A673 (cell line): ENCODE data around the gene OR10D3. TPM values are rescaled to one million over a fixed set of nuclear protein-coding genes. Genes with fewer than 3 reads are reported as not detected.

Source experiments
- Bru-seq: library from RNA; stranded (reverse); fragments of 400-500 nt; gene quantifications from one replicate; lab custom pipeline; 2021; lab: Mats Ljungman, UMichigan
- BruChase-seq, 2 experiments: library from RNA; stranded (reverse); fragments of 400-500 nt; gene quantifications; one replicate each; lab custom pipeline; 2021; lab: Mats Ljungman, UMichigan
- BruUV-seq: library from RNA; stranded (reverse); fragments of 400-500 nt; replicated peaks from 2 replicates; lab custom pipeline; 2021; lab: Mats Ljungman, UMichigan
- CTCF ChIA-PET: fragments of 300-600 bp; sonication (Branson Sonifier 250); formaldehyde crosslinking; loops from one replicate; lab custom pipeline; 2022; ENCODE audit warnings: antibody characterized with exemption; lab: Charles Lee
- POLR2A ChIA-PET: fragments of 300-600 bp; sonication (Branson Sonifier 250); formaldehyde crosslinking; loops from one replicate; lab custom pipeline; 2022; ENCODE audit warnings: antibody characterized with exemption; ENCODE audit not compliant: low non-redundant PET; lab: Charles Lee
- DNase-seq: peaks from one replicate; pipeline ENCODE4 v3.0.0-alpha.2; 2015; ENCODE audit warnings: low spot score
- H3K27ac ChIP-seq: fragments of 200-600 bp; sonication (generic); 2 replicates; pipeline ENCODE4 v1.5.1; 2016; ENCODE audit warnings: mixed run types, low read depth, mild to moderate bottlenecking, mixed read lengths, antibody characterized with exemption, low read length; ENCODE audit not compliant: poor library complexity, severe bottlenecking
- H3K27me3 ChIP-seq: fragments of 200-600 bp; sonication (generic); replicated peaks from 2 replicates; pipeline ENCODE4 v1.6.1; 2017; ENCODE audit warnings: mixed run types, low read depth, mild to moderate bottlenecking, mixed read lengths, antibody characterized with exemption, low read length; ENCODE audit not compliant: insufficient read depth, poor library complexity
- H3K36me3 ChIP-seq: fragments of 200-600 bp; sonication (generic); 2 replicates; pipeline ENCODE4 v1.6.1; 2016; ENCODE audit warnings: mixed run types, mild to moderate bottlenecking, mixed read lengths, antibody characterized with exemption, low read length; ENCODE audit not compliant: insufficient read depth, poor library complexity, severe bottlenecking
- H3K4me1 ChIP-seq: fragments of 200-600 bp; sonication (generic); 2 replicates; pipeline ENCODE4 v1.6.1; 2017; ENCODE audit warnings: mixed run types, mild to moderate bottlenecking, mixed read lengths, antibody characterized with exemption, low read length; ENCODE audit not compliant: insufficient read depth, poor library complexity, severe bottlenecking
- H3K4me3 ChIP-seq: fragments of 200-600 bp; sonication (generic); 2 replicates; pipeline ENCODE4 v1.5.1; 2016; ENCODE audit warnings: low read depth, mixed run types, mild to moderate bottlenecking, mixed read lengths, low read length; ENCODE audit not compliant: poor library complexity, severe bottlenecking
- H3K9me3 ChIP-seq: fragments of 200-600 bp; sonication (generic); 2 replicates; pipeline ENCODE4 v1.6.1; 2016; ENCODE audit warnings: mixed run types, low read depth, mild to moderate bottlenecking, mixed read lengths, antibody characterized with exemption, low read length; ENCODE audit not compliant: poor library complexity, severe bottlenecking
- CTCF ChIP-seq: fragments of 300-800, 200-600 bp; sonication (generic); conservative IDR thresholded peaks from 2 replicates; pipeline ENCODE4 v1.5.1; 2017; ENCODE audit warnings: low read depth, mild to moderate bottlenecking, antibody characterized with exemption, low read length, moderate library complexity, mixed read lengths
- EZH2 ChIP-seq: fragments of 200-600 bp; sonication (generic); IDR thresholded peaks from 2 replicates; pipeline ENCODE4 v1.6.1; 2017; ENCODE audit warnings: borderline replicate concordance, low read depth, mild to moderate bottlenecking, mixed read lengths, antibody characterized with exemption, low read length; ENCODE audit not compliant: poor library complexity, severe bottlenecking
- intact Hi-C: fragments of 100-400 bp; cut with micrococcal nuclease; formaldehyde crosslinking; loops from one replicate; pipeline ENCODE4 v1.10.0; 2022; ENCODE audit not compliant: unreplicated experiment
- long read RNA-seq: library from polyadenylated mRNA; stranded (forward); transcript quantifications from one replicate; pipeline ENCODE4 v2.0.0, GENCODE V29; 2022
- total RNA-seq: library from RNA; stranded (reverse); gene quantifications from 2 replicates; pipeline ENCODE4 v1.2.3, GENCODE V29; 2021

OR10D3 gene
- not detected in 2 replicates for total RNA-seq
- not detected for Bru-seq, nascent RNA
- BruChase-seq, experiment 1, labeled RNA remaining after a 2-hour chase: not detected
- BruChase-seq, experiment 2, labeled RNA remaining after a 6-hour chase: not detected
- long read RNA-seq: 0 reads

- CTCF ChIA-PET: no interaction called here
- H3K4me3 ChIP-seq: no peak within 1 kb of the TSS
- H3K27ac ChIP-seq: no peak within 1 kb of the TSS
- no peaks in the 10 kb centered on the region for H3K4me1 ChIP-seq
- H3K27me3 ChIP-seq: no peaks in the 10 kb centered on the region
- no TSS peak for BruUV-seq
- DNase-seq: no peak
- POLR2A ChIA-PET: no interaction called here
- TF ChIP-seq CTCF (no peak), EZH2 (no peak)
- no peaks in the 10 kb centered on the region for H3K36me3 ChIP-seq
- no peaks in the 10 kb centered on the region for H3K9me3 ChIP-seq
- intact Hi-C loops: no loop called here
Measured at GRCh38 chr11:124183068-124183467, at the start of gene OR10D3. Gene OR10D3 (plus strand): TSS chr11:124183345. CDS start chr11:124185270, 1,925 bp downstream.

- Histone ChIP-seq H3K27me3 (no peaks in the 10 kb centered on the region), H3K4me3 (no peak overlapping the region), H3K36me3 (no peaks in the 10 kb centered on the region), H3K4me1 (no peaks in the 10 kb centered on the region), H3K27ac (no peak overlapping the region), H3K9me3 (peaks cover 6% of the 10 kb centered on the region)
- intact Hi-C loops: no loop called here
- DNase-seq: no peak
- no TSS peak for BruUV-seq
- POLR2A ChIA-PET: no interaction called here
- CTCF ChIA-PET: no interaction called here
- TF ChIP-seq CTCF: no peak
- no peak for TF ChIP-seq EZH2
Measured at GRCh38 chr11:124143034-124143433, 40.1 kb upstream of the OR10D3 start.

- H3K36me3 ChIP-seq: no peaks in the 10 kb centered on the region
- TF ChIP-seq CTCF (no peak), EZH2 (no peak)
- H3K9me3 ChIP-seq: no peaks in the 10 kb centered on the region
- CTCF ChIA-PET: no interaction called here
- H3K4me1 ChIP-seq: no peaks in the 10 kb centered on the region
- no peak for DNase-seq
- H3K27me3 ChIP-seq: no peaks in the 10 kb centered on the region
- H3K27ac ChIP-seq: no peak overlapping the region
- intact Hi-C loops: no loop called here
- BruUV-seq: no TSS peak
- POLR2A ChIA-PET: no interaction called here
- no peak overlapping the region for H3K4me3 ChIP-seq
Measured at GRCh38 chr11:124147951-124148350, 35.2 kb upstream of the OR10D3 start.
